Progenitor cell of endocrine pancreas (in vitro differentiated cells): ENCODE results near the gene ZNF24. TPM values are rescaled to one million over a fixed set of nuclear protein-coding genes. Genes with fewer than 3 reads are reported as not detected.

Experiments
- DNase-seq: peaks from one replicate; pipeline ENCODE4 v3.0.0; 2021; ENCODE audit warnings: low spot score; ENCODE audit not compliant: unreplicated experiment
- H3K27ac Mint-ChIP-seq: 2 replicates; pipeline ENCODE4 v1.8.0; 2021; ENCODE audit warnings: mild to moderate bottlenecking, moderate library complexity, mixed read lengths
- H3K27me3 Mint-ChIP-seq: 2 replicates; pipeline ENCODE4 v1.8.0; 2021; ENCODE audit warnings: mixed read lengths
- H3K36me3 Mint-ChIP-seq: 2 replicates; pipeline ENCODE4 v1.8.0; 2022; ENCODE audit warnings: mixed read lengths; ENCODE audit not compliant: insufficient read depth
- H3K4me1 Mint-ChIP-seq: 2 replicates; pipeline ENCODE4 v1.8.0; 2021; ENCODE audit warnings: low read depth, mixed read lengths
- H3K4me3 Mint-ChIP-seq: 2 replicates; pipeline ENCODE4 v1.8.0; 2021; ENCODE audit warnings: low read depth, mild to moderate bottlenecking, moderate library complexity, mixed read lengths
- H3K9me3 Mint-ChIP-seq: 2 replicates; pipeline ENCODE4 v1.8.0; 2021; ENCODE audit warnings: low read depth, mixed read lengths
- CTCF ChIP-seq: fragments of 200-600 bp; sonication (generic); IDR thresholded peaks from one replicate; pipeline ENCODE4 v1.5.0; 2021; ENCODE audit warnings: antibody characterized with exemption, mild to moderate bottlenecking; ENCODE audit not compliant: unreplicated experiment
- total RNA-seq: library from RNA; stranded (reverse); gene quantifications from 2 replicates; pipeline ENCODE4 v1.2.1, GENCODE V29; 2021

Gene ZNF24
- total RNA-seq, 1 donor from 2014 or later, result 76.1 TPM

- Mint-ChIP-seq H3K27me3 (no peaks in the 10 kb centered on the region), H3K9me3 (no peaks in the 10 kb centered on the region), H3K36me3 (peaks cover 5% of the 10 kb centered on the region), H3K27ac (peak overlapping the region; percentile 98), H3K4me3 (peak overlapping the region; percentile 99), H3K4me1 (peaks cover 28% of the 10 kb centered on the region)
- no peak for TF ChIP-seq CTCF
- no peak for DNase-seq
Observed at GRCh38 chr18:35344736-35345459, 678 bp upstream of the ZNF24 start.

GRCh38 chr18:35343488-35343935 lies 708 bp downstream of the ZNF24 start:
- H3K9me3 Mint-ChIP-seq, result no peaks in the 10 kb centered on the region
- no peaks in the 10 kb centered on the region for H3K27me3 Mint-ChIP-seq
- peak overlapping the region; percentile 98 for H3K27ac Mint-ChIP-seq
- DNase-seq, result no peak
- peaks cover 14% of the 10 kb centered on the region for H3K36me3 Mint-ChIP-seq
- H3K4me3 Mint-ChIP-seq, result peak overlapping the region; percentile 99
- H3K4me1 Mint-ChIP-seq, result peaks cover 32% of the 10 kb centered on the region
- no peak for TF ChIP-seq CTCF

DNA sequence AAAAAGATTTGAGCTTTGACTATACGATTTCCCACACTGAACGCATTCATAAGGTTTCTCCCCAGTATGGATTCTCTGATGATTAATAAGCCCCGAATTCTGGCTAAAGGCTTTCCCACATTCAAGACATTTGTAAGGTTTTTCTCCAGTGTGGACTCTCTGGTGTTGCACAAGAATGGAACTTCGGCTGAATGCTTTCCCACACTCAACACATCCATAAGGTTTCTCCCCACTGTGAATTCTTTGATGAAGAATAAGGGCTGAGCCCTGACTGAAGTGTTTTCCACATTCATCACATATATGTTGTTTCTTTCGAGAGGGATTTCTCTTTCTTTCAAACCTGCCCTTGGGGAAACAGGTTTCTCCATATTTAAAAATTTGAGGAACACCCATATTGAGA lies 6.9 kb downstream of the ZNF24 start:
- no peak for TF ChIP-seq CTCF
- peaks cover 51% of the 10 kb centered on the region for H3K36me3 Mint-ChIP-seq
- peaks cover 9% of the 10 kb centered on the region for H3K4me1 Mint-ChIP-seq
- no peak overlapping the region for H3K27ac Mint-ChIP-seq
- no peaks in the 10 kb centered on the region for H3K27me3 Mint-ChIP-seq
- no peaks in the 10 kb centered on the region for H3K9me3 Mint-ChIP-seq
- no peak overlapping the region for H3K4me3 Mint-ChIP-seq
- no peak for DNase-seq

DNA sequence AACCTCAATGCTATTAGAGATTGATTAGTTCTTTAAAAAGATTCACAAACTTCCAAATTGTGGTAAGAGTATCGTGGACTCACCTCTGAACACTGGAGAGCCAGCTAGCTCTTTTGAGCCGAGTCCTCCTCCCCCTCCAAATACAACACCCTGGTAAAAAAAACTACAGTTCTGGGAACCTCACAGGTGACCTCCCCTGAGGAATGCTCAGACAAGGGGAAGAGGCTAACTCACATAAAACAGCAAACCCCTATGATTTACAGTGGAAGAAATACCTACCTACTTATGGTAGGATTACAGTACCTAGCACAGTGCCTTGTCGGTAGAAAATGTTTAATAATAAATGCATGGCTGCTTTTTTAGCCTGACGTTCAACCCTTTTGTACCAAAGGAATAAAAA lies 8.4 kb downstream of the ZNF24 start:
- peak overlapping the region; percentile 67 for H3K27ac Mint-ChIP-seq
- H3K4me3 Mint-ChIP-seq, result no peak overlapping the region
- H3K4me1 Mint-ChIP-seq, result peaks cover 6% of the 10 kb centered on the region
- DNase-seq, result no peak
- no peak for TF ChIP-seq CTCF
- peaks cover 51% of the 10 kb centered on the region for H3K36me3 Mint-ChIP-seq
- H3K9me3 Mint-ChIP-seq, result no peaks in the 10 kb centered on the region
- no peaks in the 10 kb centered on the region for H3K27me3 Mint-ChIP-seq

DNA sequence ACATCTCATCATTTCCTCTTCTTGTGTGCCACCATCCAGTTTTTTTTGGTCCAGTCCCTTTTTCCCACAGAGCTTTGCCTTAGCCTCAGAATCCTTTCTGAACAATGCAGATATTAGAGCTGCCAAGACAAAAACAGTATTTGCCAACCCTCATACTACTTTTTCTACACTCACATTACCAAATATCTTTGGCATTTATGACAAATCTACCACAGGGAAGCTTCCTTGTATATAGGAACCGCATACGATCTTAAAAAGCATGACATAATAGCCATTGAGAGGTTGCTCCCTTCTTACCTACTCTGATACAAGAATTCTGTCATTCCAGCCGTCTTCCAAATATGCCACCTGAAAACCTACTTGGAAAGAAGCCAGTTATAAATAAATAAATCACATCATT lies 9.4 kb downstream of the ZNF24 start:
- Mint-ChIP-seq H3K9me3 (no peaks in the 10 kb centered on the region), H3K36me3 (peaks cover 47% of the 10 kb centered on the region), H3K27ac (peak overlapping the region; percentile 6), H3K4me3 (no peak overlapping the region), H3K4me1 (peaks cover 6% of the 10 kb centered on the region), H3K27me3 (no peaks in the 10 kb centered on the region)
- no peak for DNase-seq
- TF ChIP-seq CTCF, result no peak
